SK-N-MC (cell line): ENCODE results near the gene ZMIZ1.
"Not testable (repeated sequence)": the region's sequence is repeated elsewhere in the genome, so short reads cannot be mapped to it uniquely, and the experiment has no call there.

Experiments used
- DNase-seq: peaks from one replicate; pipeline ENCODE4 v3.0.0-alpha.2; 2011; ENCODE audit warnings: low read depth, low spot score
- H3K27ac ChIP-seq: fragments of 200-600 bp; sonication (generic); 2 replicates; pipeline ENCODE4 v1.5.1; 2016; ENCODE audit warnings: mixed run types
- H3K36me3 ChIP-seq: fragments of 200-600 bp; sonication (generic); 2 replicates; pipeline ENCODE4 v1.6.1; 2017; ENCODE audit warnings: antibody characterized with exemption, low read length, mixed read lengths; ENCODE audit not compliant: insufficient read depth
- H3K4me3 ChIP-seq: fragments of 200-600 bp; sonication (generic); 2 replicates; pipeline ENCODE4 v1.5.1; 2016
- H3K9ac ChIP-seq: fragments of 200-600 bp; sonication (generic); 2 replicates; pipeline ENCODE4 v1.8.0; 2017; ENCODE audit warnings: mixed run types, mixed read lengths; ENCODE audit not compliant: insufficient read length
- H3K9me3 ChIP-seq: fragments of 200-600 bp; sonication (generic); 2 replicates; pipeline ENCODE4 v1.6.1; 2017; ENCODE audit warnings: low read depth, mild to moderate bottlenecking, antibody characterized with exemption, low read length, moderate library complexity, mixed read lengths
- EZH2 ChIP-seq: fragments of 200-600 bp; sonication (generic); IDR thresholded peaks from one replicate; pipeline ENCODE4 v1.6.1; 2017; ENCODE audit warnings: antibody characterized with exemption
- FOXP2 ChIP-seq: optimal IDR thresholded peaks from 2 replicates; pipeline ENCODE3; 2011; ENCODE audit warnings: mild to moderate bottlenecking, moderate library complexity; ENCODE audit not compliant: insufficient read depth; ENCODE audit errors: extremely low read length, control extremely low read depth
- POLR2AphosphoS5 ChIP-seq: IDR thresholded peaks from 2 replicates; pipeline ENCODE4 v1.6.1; 2012; ENCODE audit warnings: mild to moderate bottlenecking, low read depth, low read length, borderline replicate concordance

ZMIZ1 gene

DNA sequence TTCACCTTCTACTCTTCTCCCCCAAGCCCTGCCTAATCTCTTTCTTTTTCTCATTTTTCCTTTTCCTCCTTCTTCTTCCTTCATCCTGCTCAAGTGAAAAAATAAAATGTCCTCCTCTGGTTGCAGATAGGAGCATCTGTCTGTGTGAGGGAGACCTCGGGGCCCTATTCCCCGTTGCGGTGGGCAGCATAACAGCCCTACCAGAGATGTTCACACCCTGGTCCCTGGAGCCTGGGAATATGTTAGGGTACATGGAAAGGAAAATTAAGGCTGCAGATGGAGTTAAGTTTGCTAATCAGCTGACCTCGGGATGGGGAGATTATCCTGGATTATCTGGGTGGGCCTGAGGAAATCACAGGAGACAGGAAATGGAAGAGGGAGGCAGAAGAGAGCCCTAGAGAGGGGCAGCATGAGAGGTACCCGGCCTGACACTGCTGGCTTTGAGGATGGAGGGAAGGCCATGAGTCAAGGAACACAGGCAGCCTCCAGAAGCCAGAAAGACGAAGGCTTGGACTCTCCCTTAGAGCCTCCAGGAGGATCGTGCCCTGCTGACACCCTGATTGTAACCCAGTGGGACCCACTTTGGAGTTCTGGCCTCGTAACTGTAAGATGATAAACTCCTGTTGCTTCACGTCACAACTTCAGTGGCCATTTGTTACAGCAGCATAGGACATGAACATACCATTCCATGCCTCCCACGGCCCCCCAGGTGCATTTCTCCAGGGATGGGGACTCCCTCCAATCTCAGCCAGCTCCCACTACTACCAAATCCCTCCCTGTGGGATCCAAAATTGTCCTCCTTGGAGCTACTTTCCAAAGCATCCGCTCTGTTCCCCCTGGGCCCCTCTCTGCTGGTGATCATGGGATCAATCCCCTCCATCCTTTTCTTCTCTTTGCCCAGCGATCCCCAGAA, 39.0 kb upstream of the ZMIZ1 start:
- Histone ChIP-seq H3K9me3 (no peaks in the 10 kb centered on the region), H3K4me3 (no peak overlapping the region), H3K9ac (no peak overlapping the region), H3K27ac (no peak overlapping the region), H3K36me3 (no peaks in the 10 kb centered on the region)
- TF ChIP-seq FOXP2: no peak
- DNase-seq: no peak

DNA sequence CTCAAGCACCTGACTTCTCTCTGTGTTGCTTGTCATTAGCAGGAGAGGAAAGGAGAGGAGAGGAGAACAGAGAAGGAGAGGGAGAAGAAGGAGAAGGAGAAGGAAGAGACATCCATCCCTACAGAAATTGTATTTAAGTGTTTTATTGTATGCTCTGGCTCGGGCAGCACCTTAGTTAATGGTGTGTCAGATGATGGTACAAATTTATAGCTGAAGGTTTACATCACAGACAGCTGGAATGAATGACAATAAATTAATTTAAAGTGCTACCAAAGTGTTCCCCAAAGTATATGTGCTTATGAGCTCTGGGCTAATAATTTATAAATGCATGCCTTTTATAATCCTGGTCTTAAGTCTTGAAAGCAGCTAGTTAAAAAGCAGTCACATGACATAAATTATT, 38.1 kb upstream of the ZMIZ1 start:
- TF ChIP-seq POLR2AphosphoS5: no peak
- no peak for TF ChIP-seq EZH2
- no peak for TF ChIP-seq FOXP2
- no peak for DNase-seq
- H3K27ac ChIP-seq: no peak overlapping the region
- H3K9me3 ChIP-seq: no peaks in the 10 kb centered on the region
- no peak overlapping the region for H3K4me3 ChIP-seq
- no peaks in the 10 kb centered on the region for H3K36me3 ChIP-seq
- no peak overlapping the region for H3K9ac ChIP-seq

- H3K9ac ChIP-seq: no peak overlapping the region
- no peak for DNase-seq
- H3K36me3 ChIP-seq: no peaks in the 10 kb centered on the region
- H3K9me3 ChIP-seq: no peaks in the 10 kb centered on the region
- no peak for TF ChIP-seq POLR2AphosphoS5
- TF ChIP-seq EZH2: no peak
- no peak for TF ChIP-seq FOXP2
- H3K27ac ChIP-seq: no peak overlapping the region
- no peak overlapping the region for H3K4me3 ChIP-seq
These were observed 37.0 kb upstream of the ZMIZ1 start for GRCh38 chr10:79031723-79032122.

- DNase-seq: no peak
- TF ChIP-seq EZH2: no peak
- TF ChIP-seq FOXP2: no peak
- TF ChIP-seq POLR2AphosphoS5: no peak
- H3K27ac ChIP-seq: no peak overlapping the region
- no peaks in the 10 kb centered on the region for H3K36me3 ChIP-seq
- no peaks in the 10 kb centered on the region for H3K9me3 ChIP-seq
- no peak overlapping the region for H3K9ac ChIP-seq
- H3K4me3 ChIP-seq: no peak overlapping the region
These were observed 34.4 kb upstream of the ZMIZ1 start for GRCh38 chr10:79034271-79034876.

DNA sequence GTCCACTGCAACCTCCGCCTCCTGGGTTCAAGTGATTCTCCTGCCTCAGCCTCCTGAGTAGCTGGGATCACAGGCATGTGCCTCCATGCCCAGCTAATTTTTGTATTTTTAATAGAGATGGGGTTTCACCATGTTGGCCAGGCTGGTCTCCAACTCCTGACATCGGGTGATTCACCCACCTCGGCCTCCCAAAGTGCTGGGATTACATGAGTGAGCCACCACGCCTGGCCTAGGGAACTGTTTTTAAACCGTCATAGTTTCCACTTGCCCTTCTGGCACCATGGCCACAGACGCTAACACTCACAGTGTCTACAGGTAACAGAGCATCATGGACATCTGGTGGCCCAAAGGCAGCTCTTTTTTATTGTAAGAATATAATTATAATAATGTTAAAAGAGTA, 32.4 kb upstream of the ZMIZ1 start:
- H3K9ac ChIP-seq, H3K36me3 ChIP-seq, H3K9me3 ChIP-seq, H3K4me3 ChIP-seq, DNase-seq, H3K27ac ChIP-seq: not testable (repeated sequence)

DNA sequence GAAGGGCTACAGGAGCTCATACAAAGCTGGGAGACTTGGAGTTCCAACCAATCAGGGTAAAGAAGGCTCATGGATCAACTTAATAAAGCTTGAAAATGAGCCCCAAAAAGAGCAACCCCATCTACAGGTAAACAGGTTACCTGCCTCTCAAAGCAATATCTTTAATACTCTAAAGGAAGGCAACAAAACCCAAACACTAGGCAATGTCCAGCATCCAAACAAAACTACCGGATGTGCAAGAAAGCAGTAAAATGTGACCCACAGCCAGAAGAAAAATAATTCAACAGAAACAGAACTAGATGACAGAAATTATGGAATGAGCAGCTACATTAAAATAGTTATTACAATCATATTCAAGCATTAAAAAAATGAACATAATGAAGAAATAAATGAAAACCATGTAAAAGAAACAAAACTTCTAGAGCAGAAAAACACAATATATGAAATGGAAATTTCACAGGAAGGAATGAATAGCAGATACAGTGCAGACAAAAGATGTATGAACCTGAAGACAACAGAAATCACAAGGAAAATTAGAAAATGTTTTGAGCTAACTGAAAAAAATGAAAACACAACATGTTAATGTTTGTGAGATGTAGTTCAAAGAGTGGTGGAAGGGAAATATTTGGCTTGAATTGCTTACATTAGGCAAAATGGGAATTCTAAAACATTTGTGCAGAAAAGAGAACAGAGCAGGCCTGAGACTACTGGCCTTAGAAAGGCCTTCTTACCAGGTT, 30.5 kb upstream of the ZMIZ1 start:
- Histone ChIP-seq H3K4me3 (no peak overlapping the region), H3K27ac (no peak overlapping the region), H3K9me3 (no peaks in the 10 kb centered on the region), H3K36me3 (no peaks in the 10 kb centered on the region), H3K9ac (no peak overlapping the region)
- TF ChIP-seq POLR2AphosphoS5: no peak
- no peak for TF ChIP-seq EZH2
- TF ChIP-seq FOXP2: no peak
- DNase-seq: no peak

DNA sequence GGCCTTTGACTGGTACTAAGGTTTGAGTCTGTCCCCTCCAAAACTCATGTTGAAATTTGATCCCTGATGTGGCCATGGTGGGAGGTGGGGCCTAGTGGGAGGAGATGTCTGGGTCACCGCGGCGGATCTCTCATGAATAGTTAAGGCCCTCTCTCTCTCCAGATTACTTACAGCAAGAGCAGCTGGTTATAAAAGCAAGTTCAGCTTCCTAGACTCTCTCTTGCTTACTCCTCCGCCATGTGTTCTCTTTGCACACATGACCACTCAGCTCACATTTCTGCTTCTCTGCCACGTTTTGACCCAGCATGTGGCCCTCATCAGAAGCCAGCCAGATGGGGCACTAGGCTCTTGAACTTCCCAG, 29.9 kb upstream of the ZMIZ1 start:
- no peak overlapping the region for H3K9ac ChIP-seq
- no peak overlapping the region for H3K27ac ChIP-seq
- DNase-seq: no peak
- H3K9me3 ChIP-seq: no peaks in the 10 kb centered on the region
- no peak for TF ChIP-seq EZH2
- TF ChIP-seq FOXP2: no peak
- TF ChIP-seq POLR2AphosphoS5: no peak
- H3K36me3 ChIP-seq: no peaks in the 10 kb centered on the region
- no peak overlapping the region for H3K4me3 ChIP-seq

GRCh38 chr10:79042639-79043411, 25.9 kb upstream of the ZMIZ1 start:
- Histone ChIP-seq H3K9ac (no peak overlapping the region), H3K9me3 (no peaks in the 10 kb centered on the region), H3K36me3 (no peaks in the 10 kb centered on the region), H3K4me3 (no peak overlapping the region), H3K27ac (no peak overlapping the region)
- TF ChIP-seq FOXP2 (no peak), POLR2AphosphoS5 (no peak), EZH2 (no peak)
- no peak for DNase-seq
